Embryonic facial prominence (tissue), 1 donor: Measurements from ENCODE around the gene FAM151B.
"Not testable (repeated sequence)": the region's sequence is repeated elsewhere in the genome, so short reads cannot be mapped to it uniquely, and the experiment has no call there.

ENCODE experiments used
- DNase-seq: peaks from one replicate; pipeline ENCODE4 v3.0.0-alpha.2; 2016; ENCODE audit errors: extremely low spot score

The FAM151B gene

GRCh38 chr5:80503641-80504040 lies 15.7 kb downstream of the FAM151B start:
- no peak for DNase-seq

GRCh38 chr5:80504833-80505232 lies 16.9 kb downstream of the FAM151B start:
- no peak for DNase-seq

- no peak for DNase-seq
Measured at GRCh38 chr5:80507663-80508062, 19.8 kb downstream of the FAM151B start.

- no peak for DNase-seq
Measured at GRCh38 chr5:80508844-80509243, 20.9 kb downstream of the FAM151B start.

- DNase-seq, result no peak
Measured at GRCh38 chr5:80509362-80509761, 21.5 kb downstream of the FAM151B start.

- no peak for DNase-seq
Measured at GRCh38 chr5:80516826-80517225, 28.9 kb downstream of the FAM151B start.

GRCh38 chr5:80540691-80541090 lies 52.8 kb downstream of the FAM151B start:
- DNase-seq, result no peak

- DNase-seq, result no peak
Measured at GRCh38 chr5:80541392-80541791, 53.5 kb downstream of the FAM151B start.

GRCh38 chr5:80554646-80555045 lies 66.7 kb downstream of the FAM151B start:
- DNase-seq, result no peak

GRCh38 chr5:80555099-80555498 lies 67.2 kb downstream of the FAM151B start:
- no peak for DNase-seq

- no peak for DNase-seq
Measured at GRCh38 chr5:80559244-80559643, 71.3 kb downstream of the FAM151B start.

GRCh38 chr5:80565330-80565729 lies 77.4 kb downstream of the FAM151B start:
- no peak for DNase-seq

GRCh38 chr5:80566711-80567259 lies 78.9 kb downstream of the FAM151B start:
- no peak for DNase-seq

- DNase-seq, result no peak
Measured at GRCh38 chr5:80568251-80568650, 80.4 kb downstream of the FAM151B start.

- DNase-seq, result no peak
Measured at GRCh38 chr5:80569086-80569960, 81.4 kb downstream of the FAM151B start.

GRCh38 chr5:80569961-80570786 lies 82.3 kb downstream of the FAM151B start, which contains the start of gene ANKRD34B:
Gene ANKRD34B (minus strand): TSS chr5:80570280. CDS start chr5:80560019, 10,261 bp downstream.
- DNase-seq, result no peak

- DNase-seq, result no peak
Measured at GRCh38 chr5:80573062-80573461, 85.2 kb downstream of the FAM151B start.

- no peak for DNase-seq
Measured at GRCh38 chr5:80576383-80576782, 88.5 kb downstream of the FAM151B start.

- no peak for DNase-seq
Measured at GRCh38 chr5:80577707-80578106, 89.8 kb downstream of the FAM151B start.

GRCh38 chr5:80579050-80579449 lies 91.2 kb downstream of the FAM151B start:
- DNase-seq, result no peak

GRCh38 chr5:80580291-80580690 lies 92.4 kb downstream of the FAM151B start:
- DNase-seq, result not testable (repeated sequence)

GRCh38 chr5:80584770-80585169 lies 96.9 kb downstream of the FAM151B start:
- DNase-seq, result no peak
